OCI-LY1 (cell line): ENCODE results near the gene SCN8A.

Experiments
- CTCF ChIP-seq: fragments of 200-600 bp; sonication (generic), shearing (Covaris generic); IDR thresholded peaks from 2 replicates; pipeline ENCODE4 v1.5.1; 2017; ENCODE audit warnings: mild to moderate bottlenecking, antibody characterized with exemption, low read length, moderate library complexity, mixed read lengths
- EZH2 ChIP-seq: fragments of 200-600 bp; sonication (generic), shearing (Covaris generic); IDR thresholded peaks from 2 replicates; pipeline ENCODE4 v1.8.0; 2017; ENCODE audit warnings: borderline replicate concordance, mixed run types, mild to moderate bottlenecking, antibody characterized with exemption, low read length, moderate library complexity, mixed read lengths

GRCh38 chr12:51667269-51667668, 76.2 kb downstream of the SCN8A start:
- no peak for TF ChIP-seq CTCF
- no peak for TF ChIP-seq EZH2
